SK-N-SH (cell line): ENCODE measurements around the gene SND1. TPM values are rescaled to one million over a fixed set of nuclear protein-coding genes. Genes with fewer than 3 reads are reported as not detected.

Experiments
- CTCF ChIA-PET: fragments of 300-600, 350-600 bp; formaldehyde crosslinking; extraction: SDS; loops from one replicate; lab custom pipeline; 2021; lab: Yijun Ruan, JAX
- POLR2A ChIA-PET: fragments of 350-600 bp; sonication (Branson Sonifier 250); formaldehyde crosslinking; extraction: SDS; loops from one replicate; lab custom pipeline; 2020; ENCODE audit warnings: antibody characterized with exemption, inconsistent platforms; lab: Yijun Ruan, JAX
- DNase-seq: peaks from one replicate; pipeline ENCODE4 v3.0.0; 2012
- H2AFZ ChIP-seq: fragments of 200-600 bp; sonication (generic); 2 replicates; pipeline ENCODE4 v1.8.1; 2016; ENCODE audit warnings: antibody characterized with exemption, mild to moderate bottlenecking, low read depth
- H3F3A ChIP-seq: fragments of 200-600 bp; sonication (generic); replicated peaks from 2 replicates; pipeline ENCODE3; 2016; ENCODE audit warnings: antibody characterized with exemption, mild to moderate bottlenecking; ENCODE audit not compliant: insufficient read depth
- H3K27ac ChIP-seq, 2 experiments: fragments of 200-500 bp in 1 of 2; fragments of 200-600 bp in 1 of 2; sonication (Bioruptor generic) in 1 of 2; sonication (generic), shearing (Covaris generic) in 1 of 2; 2 replicates each; pipeline versions ENCODE4 v1.5.1 to v1.6.1; 2014 to 2016; ENCODE audit warnings: low read depth in 2 of 2, inconsistent platforms in 1 of 2, low read length in 1 of 2, mild to moderate bottlenecking in 1 of 2, mixed read lengths in 1 of 2
- H3K27me3 ChIP-seq: fragments of 200-600 bp; sonication (generic), shearing (Covaris generic); 2 replicates; pipeline ENCODE4 v1.6.1; 2016; ENCODE audit warnings: mixed run types; ENCODE audit not compliant: insufficient read depth
- H3K36me3 ChIP-seq, 2 experiments: fragments of 200-500 bp in 1 of 2; fragments of 200-600 bp in 1 of 2; sonication (Bioruptor generic) in 1 of 2; sonication (generic) in 1 of 2; replicated peaks in 1 of 2; 2 replicates each; pipeline versions ENCODE3 to v1.5.1; 2014 to 2016; ENCODE audit warnings: low read length in 1 of 2, mild to moderate bottlenecking in 1 of 2; ENCODE audit not compliant: insufficient read depth in 2 of 2, control insufficient read depth in 1 of 2
- H3K4me1 ChIP-seq, 2 experiments: fragments of 200-500 bp in 1 of 2; fragments of 200-600 bp in 1 of 2; sonication (Bioruptor generic) in 1 of 2; sonication (generic), shearing (Covaris generic) in 1 of 2; 2 replicates each; pipeline versions ENCODE4 v1.5.1 to v1.6.1; 2014 to 2016; ENCODE audit warnings: low read depth in 1 of 2, low read length in 1 of 2, mixed run types in 1 of 2; ENCODE audit not compliant: insufficient read depth in 2 of 2, control insufficient read depth in 1 of 2
- H3K4me2 ChIP-seq: fragments of 200-600 bp; sonication (generic), shearing (Covaris generic); 2 replicates; pipeline ENCODE4 v1.6.1; 2017; ENCODE audit warnings: mixed run types
- H3K4me3 ChIP-seq, 2 experiments: fragments of 200-500 bp in 1 of 2; fragments of 200-600 bp in 1 of 2; sonication (Bioruptor generic) in 1 of 2; sonication (generic), shearing (Covaris generic) in 1 of 2; 2 replicates each; pipeline versions ENCODE4 v1.5.1 to v1.8.1; 2014 to 2016; ENCODE audit warnings: low read depth in 2 of 2, inconsistent platforms in 1 of 2, low read length in 1 of 2, mild to moderate bottlenecking in 1 of 2, mixed read lengths in 1 of 2, moderate library complexity in 1 of 2
- H3K79me2 ChIP-seq: fragments of 200-600 bp; sonication (generic); 2 replicates; pipeline ENCODE4 v1.8.1; 2017; ENCODE audit warnings: mild to moderate bottlenecking; ENCODE audit not compliant: insufficient read depth
- H3K9ac ChIP-seq: fragments of 200-600 bp; sonication (generic); 2 replicates; pipeline ENCODE4 v1.6.1; 2017; ENCODE audit warnings: mixed run types
- H3K9me2 ChIP-seq: fragments of 200-600 bp; sonication (generic); 2 replicates; pipeline ENCODE4 v1.6.1; 2017; ENCODE audit warnings: mixed run types
- H3K9me3 ChIP-seq: fragments of 200-600 bp; sonication (generic); 2 replicates; pipeline ENCODE4 v1.6.1; 2017; ENCODE audit warnings: mixed run types, mild to moderate bottlenecking, moderate library complexity
- H4K20me1 ChIP-seq: fragments of 200-600 bp; sonication (generic); 2 replicates; pipeline ENCODE4 v1.6.1; 2017; ENCODE audit warnings: mild to moderate bottlenecking, mixed run types; ENCODE audit not compliant: insufficient read depth
- FOXM1 ChIP-seq: IDR thresholded peaks from 2 replicates; pipeline ENCODE4 v1.4.0; 2012; ENCODE audit warnings: low read depth, mild to moderate bottlenecking
- MAX ChIP-seq: IDR thresholded peaks from 2 replicates; pipeline ENCODE4 v1.4.0; 2012; ENCODE audit warnings: low read depth
- NFIC ChIP-seq: IDR thresholded peaks from 2 replicates; pipeline ENCODE4 v1.4.0; 2012; ENCODE audit warnings: borderline replicate concordance
- RAD21 ChIP-seq: IDR thresholded peaks from 2 replicates; pipeline ENCODE4 v1.6.1; 2012; ENCODE audit warnings: mild to moderate bottlenecking, low read length
- RCOR1 ChIP-seq: fragments of 150-350 bp; IDR thresholded peaks from 2 replicates; pipeline ENCODE4 v1.6.1; 2017; ENCODE audit warnings: antibody characterized with exemption, low read length
- RFX5 ChIP-seq: IDR thresholded peaks from 2 replicates; pipeline ENCODE4 v1.6.1; 2012; ENCODE audit warnings: mild to moderate bottlenecking, improper control_type of control experiment, low read length
- SIN3A ChIP-seq: IDR thresholded peaks from 2 replicates; pipeline ENCODE4 v1.6.1; 2012; ENCODE audit warnings: low read depth, mild to moderate bottlenecking, low read length, moderate library complexity, borderline replicate concordance
- TEAD4 ChIP-seq: IDR thresholded peaks from 2 replicates; pipeline ENCODE4 v1.4.0; 2012; ENCODE audit warnings: mild to moderate bottlenecking, borderline replicate concordance; ENCODE audit not compliant: insufficient read depth
- WGBS: methylation state at CpG from one replicate; pipeline ENCODE4 v1.1.6; 2017; ENCODE audit warnings: low lambda C conversion rate; 5-methylcytosine and 5-hydroxymethylcytosine counted together
- polyA plus RNA-seq, 3 experiments: library from polyadenylated mRNA; depleted of rRNA; stranded (reverse); fragments of >200 nt; gene quantifications; 2 replicates each; pipeline ENCODE4 v1.2.3, GENCODE V29; 2012
- TF ChIP-seq, protein P1 (sequence below): IDR thresholded peaks from 2 replicates; pipeline ENCODE4; 2012
- TF ChIP-seq, protein P2 (sequence below): fragments of 150-350 bp; IDR thresholded peaks from 2 replicates; pipeline ENCODE4 v1.6.1; 2016; ENCODE audit warnings: mild to moderate bottlenecking, low read depth, low read length

The SND1 gene
- polyA plus RNA-seq, 1 of the 3 experiments (the other 2 are of a cell fraction), result 165 TPM

GRCh38 chr7:127924874-127925273 is 272.9 kb downstream of the SND1 start:
- Histone ChIP-seq H3K27me3 (no peaks in the 10 kb centered on the region), H3K9me2 (no peaks in the 10 kb centered on the region), H3K4me2 (no peak overlapping the region), H3K4me1 (peaks cover 0 to 8% of the 10 kb centered on the region in 2 experiments; a peak in 3 of 4 replicates), H3K9me3 (no peaks in the 10 kb centered on the region), H3K9ac (no peak overlapping the region), H4K20me1 (peaks cover 17% of the 10 kb centered on the region), H3K79me2 (peaks cover 57% of the 10 kb centered on the region), H2AFZ (no peak overlapping the region), H3K4me3 (no peak overlapping the region), H3F3A (peaks cover 11% of the 10 kb centered on the region), H3K27ac (no peak overlapping the region), H3K36me3 (peaks cover 4 to 9% of the 10 kb centered on the region in 2 experiments)
- ChIA-PET CTCF (interaction anchor here (1.1 kb wide), 1 partner anchor 11 kb away, joined by 3 read pairs; no protein-coding TSS in a partner anchor), POLR2A (no interaction called here)
- no peak for DNase-seq
- TF ChIP-seq SIN3A (no peak), TEAD4 (no peak), RFX5 (no peak), FOXM1 (no peak), MAX (no peak), RAD21 (no peak), NFIC (no peak), RCOR1 (no peak)
- TF ChIP-seq, protein P1, sequence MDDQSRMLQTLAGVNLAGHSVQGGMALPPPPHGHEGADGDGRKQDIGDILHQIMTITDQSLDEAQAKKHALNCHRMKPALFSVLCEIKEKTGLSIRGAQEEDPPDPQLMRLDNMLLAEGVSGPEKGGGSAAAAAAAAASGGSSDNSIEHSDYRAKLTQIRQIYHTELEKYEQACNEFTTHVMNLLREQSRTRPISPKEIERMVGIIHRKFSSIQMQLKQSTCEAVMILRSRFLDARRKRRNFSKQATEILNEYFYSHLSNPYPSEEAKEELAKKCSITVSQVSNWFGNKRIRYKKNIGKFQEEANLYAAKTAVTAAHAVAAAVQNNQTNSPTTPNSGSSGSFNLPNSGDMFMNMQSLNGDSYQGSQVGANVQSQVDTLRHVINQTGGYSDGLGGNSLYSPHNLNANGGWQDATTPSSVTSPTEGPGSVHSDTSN, result no peak

DNA sequence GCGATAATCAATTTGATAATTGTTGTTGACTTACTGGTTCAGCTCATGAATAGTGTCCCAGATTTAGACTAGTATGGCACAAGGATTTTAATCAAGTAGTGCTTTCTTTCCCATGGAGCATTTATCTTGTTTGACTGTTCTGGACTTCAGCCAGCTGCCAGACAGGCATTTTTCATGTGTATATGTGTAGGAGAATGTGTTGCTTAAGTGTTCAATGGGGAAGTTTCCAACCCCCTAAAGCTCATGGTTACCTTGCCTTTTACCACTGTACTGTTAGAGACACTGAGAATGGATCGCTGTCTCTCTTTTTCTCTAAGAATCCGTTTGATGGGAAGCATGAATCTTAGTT is 275.3 kb downstream of the SND1 start:
- Histone ChIP-seq H3K27me3 (no peaks in the 10 kb centered on the region), H3K9ac (no peak overlapping the region), H3K9me3 (0 out of 2 replicates have a peak, but pooled peaks cover 6% of the 10 kb centered on the region), H4K20me1 (peaks cover 17% of the 10 kb centered on the region), H3K27ac (peak overlapping the region in 1 of 2 experiments; percentile 6; a peak in 1 of 4 replicates), H3K36me3 (peaks cover 28 to 31% of the 10 kb centered on the region in 2 experiments), H3K9me2 (no peaks in the 10 kb centered on the region), H3K4me1 (peaks cover 0 to 8% of the 10 kb centered on the region in 2 experiments; a peak in 3 of 4 replicates), H3K4me3 (no peak overlapping the region), H2AFZ (no peak overlapping the region), H3F3A (peaks cover 5% of the 10 kb centered on the region), H3K4me2 (0 out of 2 replicates have a peak overlapping the region, but pooled peaks have one; percentile 10), H3K79me2 (peaks cover 47% of the 10 kb centered on the region)
- no peak for DNase-seq
- WGBS, result 94% methylated on average over 3 of the region's 3 CpGs
- peak; percentile 39; the same call in 1 of the 2 replicates for TF ChIP-seq NFIC
- TF ChIP-seq, protein P1, result peak; percentile 77
- TF ChIP-seq, protein P2, sequence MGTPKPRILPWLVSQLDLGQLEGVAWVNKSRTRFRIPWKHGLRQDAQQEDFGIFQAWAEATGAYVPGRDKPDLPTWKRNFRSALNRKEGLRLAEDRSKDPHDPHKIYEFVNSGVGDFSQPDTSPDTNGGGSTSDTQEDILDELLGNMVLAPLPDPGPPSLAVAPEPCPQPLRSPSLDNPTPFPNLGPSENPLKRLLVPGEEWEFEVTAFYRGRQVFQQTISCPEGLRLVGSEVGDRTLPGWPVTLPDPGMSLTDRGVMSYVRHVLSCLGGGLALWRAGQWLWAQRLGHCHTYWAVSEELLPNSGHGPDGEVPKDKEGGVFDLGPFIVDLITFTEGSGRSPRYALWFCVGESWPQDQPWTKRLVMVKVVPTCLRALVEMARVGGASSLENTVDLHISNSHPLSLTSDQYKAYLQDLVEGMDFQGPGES, result no peak
- CTCF ChIA-PET, result interaction anchor here (1.0 to 1.9 kb wide), 4 partner anchors 9 to 283 kb away, joined by 3 to 8 read pairs (median 3); no protein-coding TSS in a partner anchor
- POLR2A ChIA-PET, result no interaction called here
